ENCODE data around the gene RMC1.

The RMC1 gene

GRCh38 chr18:23539911-23540525 lies 36.7 kb downstream of the RMC1 start:
- Histone ChIP-seq H3K27ac (ENCODE audit: low read depth, low read length) (no peak overlapping the region), H3F3A (ENCODE audit: insufficient read depth) (no peaks in the 10 kb centered on the region), H3K4me2 (ENCODE audit: low read depth, low read length, poor library complexity, severe bottlenecking) (no peak overlapping the region), H2AFZ (ENCODE audit: low read depth, low read length, severe bottlenecking) (no peak overlapping the region), H4K20me1 (ENCODE audit: low read depth, low read length) (no peaks in the 10 kb centered on the region), H3K9ac (ENCODE audit: low read length) (no peak overlapping the region), H3K9me3 (ENCODE audit: insufficient read depth, low read length) (no peaks in the 10 kb centered on the region), H3K36me3 (ENCODE audit: low read length) (peaks cover 22% of the 10 kb centered on the region; the same call in 1 of the 2 replicates), H3K9me2 (replicated peaks; ENCODE audit: insufficient read depth, low read length) (no peaks in the 10 kb centered on the region), H3K4me3 (ENCODE audit: insufficient read depth, low read length, poor library complexity, severe bottlenecking) (no peak overlapping the region), H3K27me3 (ENCODE audit: low read length) (no peaks in the 10 kb centered on the region), H3K79me2 (ENCODE audit: insufficient read depth, low read length) (no peaks in the 10 kb centered on the region)
- TF ChIP-seq, protein P1, sequence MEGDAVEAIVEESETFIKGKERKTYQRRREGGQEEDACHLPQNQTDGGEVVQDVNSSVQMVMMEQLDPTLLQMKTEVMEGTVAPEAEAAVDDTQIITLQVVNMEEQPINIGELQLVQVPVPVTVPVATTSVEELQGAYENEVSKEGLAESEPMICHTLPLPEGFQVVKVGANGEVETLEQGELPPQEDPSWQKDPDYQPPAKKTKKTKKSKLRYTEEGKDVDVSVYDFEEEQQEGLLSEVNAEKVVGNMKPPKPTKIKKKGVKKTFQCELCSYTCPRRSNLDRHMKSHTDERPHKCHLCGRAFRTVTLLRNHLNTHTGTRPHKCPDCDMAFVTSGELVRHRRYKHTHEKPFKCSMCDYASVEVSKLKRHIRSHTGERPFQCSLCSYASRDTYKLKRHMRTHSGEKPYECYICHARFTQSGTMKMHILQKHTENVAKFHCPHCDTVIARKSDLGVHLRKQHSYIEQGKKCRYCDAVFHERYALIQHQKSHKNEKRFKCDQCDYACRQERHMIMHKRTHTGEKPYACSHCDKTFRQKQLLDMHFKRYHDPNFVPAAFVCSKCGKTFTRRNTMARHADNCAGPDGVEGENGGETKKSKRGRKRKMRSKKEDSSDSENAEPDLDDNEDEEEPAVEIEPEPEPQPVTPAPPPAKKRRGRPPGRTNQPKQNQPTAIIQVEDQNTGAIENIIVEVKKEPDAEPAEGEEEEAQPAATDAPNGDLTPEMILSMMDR (IDR thresholded peaks at IDR 0.05; ENCODE audit: insufficient read depth, low read length, poor library complexity, severe bottlenecking) = no peak
- TF ChIP-seq EZH2phosphoT487 (conservative IDR thresholded peaks at IDR 0.05; ENCODE audit: low read length) = no peak

- Histone ChIP-seq H3K4me2 (ENCODE audit: low read depth, low read length, poor library complexity, severe bottlenecking) (no peak overlapping the region), H3K9ac (ENCODE audit: low read length) (no peak overlapping the region), H2AFZ (ENCODE audit: low read depth, low read length, severe bottlenecking) (no peak overlapping the region), H3K4me3 (ENCODE audit: insufficient read depth, low read length, poor library complexity, severe bottlenecking) (no peak overlapping the region), H3K9me3 (ENCODE audit: insufficient read depth, low read length) (no peaks in the 10 kb centered on the region), H3F3A (ENCODE audit: insufficient read depth) (no peaks in the 10 kb centered on the region), H3K79me2 (ENCODE audit: insufficient read depth, low read length) (no peaks in the 10 kb centered on the region), H3K27me3 (ENCODE audit: low read length) (no peaks in the 10 kb centered on the region), H3K9me2 (replicated peaks; ENCODE audit: insufficient read depth, low read length) (no peaks in the 10 kb centered on the region), H4K20me1 (ENCODE audit: low read depth, low read length) (no peaks in the 10 kb centered on the region), H3K27ac (ENCODE audit: low read depth, low read length) (no peak overlapping the region), H3K36me3 (ENCODE audit: low read length) (peaks cover 18% of the 10 kb centered on the region; the same call in 1 of the 2 replicates)
- TF ChIP-seq, protein P1 (IDR thresholded peaks at IDR 0.05; ENCODE audit: insufficient read depth, low read length, poor library complexity, severe bottlenecking) = no peak
- TF ChIP-seq EZH2phosphoT487 (conservative IDR thresholded peaks at IDR 0.05; ENCODE audit: low read length) = no peak
Measured at GRCh38 chr18:23540867-23541266, 37.6 kb downstream of the RMC1 start.

DNA sequence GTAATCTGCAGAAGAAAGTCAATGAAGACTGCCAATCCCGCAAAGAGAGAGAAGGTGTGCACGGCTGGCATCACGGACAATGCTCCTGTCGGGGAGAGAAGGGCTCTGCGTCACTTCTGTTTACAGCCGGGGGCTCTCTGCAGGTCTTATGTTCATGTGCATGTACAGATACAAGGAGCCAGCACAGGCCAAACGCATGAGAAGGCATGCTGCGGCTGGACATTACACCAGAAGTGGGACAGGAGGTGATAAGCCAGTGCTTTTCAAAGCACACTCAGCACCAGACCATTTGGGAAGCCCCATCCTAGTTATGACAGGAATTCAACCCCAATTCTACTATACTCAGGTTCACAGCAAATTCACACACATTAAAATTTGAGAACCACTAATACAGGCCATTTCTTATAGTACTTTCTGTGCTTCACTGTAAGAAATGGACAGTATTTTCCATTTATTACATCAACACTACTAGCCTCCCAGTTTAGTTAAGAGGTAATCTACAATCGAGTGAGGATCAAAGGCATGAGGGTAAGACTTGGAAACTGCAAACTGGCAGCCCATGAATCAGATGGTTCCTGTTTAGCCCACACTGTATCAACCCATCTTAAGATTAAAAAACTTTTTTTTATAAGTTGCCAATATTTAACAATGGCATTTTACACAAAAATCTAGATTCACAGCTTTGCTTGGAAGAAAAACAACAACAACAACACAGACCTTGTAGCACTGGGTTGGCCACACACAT lies 38.2 kb downstream of the RMC1 start:
- no peak overlapping the region for H3K9ac ChIP-seq (ENCODE audit: low read length)
- H3K9me2 ChIP-seq (replicated peaks; ENCODE audit: insufficient read depth, low read length) = no peaks in the 10 kb centered on the region
- no peak overlapping the region for H2AFZ ChIP-seq (ENCODE audit: low read depth, low read length, severe bottlenecking)
- no peaks in the 10 kb centered on the region for H3F3A ChIP-seq (ENCODE audit: insufficient read depth)
- H3K27me3 ChIP-seq (ENCODE audit: low read length) = no peaks in the 10 kb centered on the region
- H4K20me1 ChIP-seq (ENCODE audit: low read depth, low read length) = no peaks in the 10 kb centered on the region
- no peaks in the 10 kb centered on the region for H3K9me3 ChIP-seq (ENCODE audit: insufficient read depth, low read length)
- H3K27ac ChIP-seq (ENCODE audit: low read depth, low read length) = no peak overlapping the region
- TF ChIP-seq, protein P1 (IDR thresholded peaks at IDR 0.05; ENCODE audit: insufficient read depth, low read length, poor library complexity, severe bottlenecking) = no peak
- no peak for TF ChIP-seq EZH2phosphoT487 (conservative IDR thresholded peaks at IDR 0.05; ENCODE audit: low read length)
- H3K79me2 ChIP-seq (ENCODE audit: insufficient read depth, low read length) = no peaks in the 10 kb centered on the region
- peaks cover 23% of the 10 kb centered on the region; the same call in 1 of the 2 replicates for H3K36me3 ChIP-seq (ENCODE audit: low read length)
- H3K4me2 ChIP-seq (ENCODE audit: low read depth, low read length, poor library complexity, severe bottlenecking) = no peak overlapping the region
- no peak overlapping the region for H3K4me3 ChIP-seq (ENCODE audit: insufficient read depth, low read length, poor library complexity, severe bottlenecking)
